HFFc6 (cell line): ENCODE measurements around the gene CNOT1. TPM values are rescaled to one million over a fixed set of nuclear protein-coding genes. Genes with fewer than 3 reads are reported as not detected.

Experiments
- DNase-seq: peaks from one replicate; pipeline ENCODE4 v3.0.0-alpha.2; 2018
- H3K27ac Mint-ChIP-seq: 2 replicates; pipeline ENCODE4 v1.8.0; 2020; ENCODE audit warnings: mild to moderate bottlenecking, mixed read lengths
- H3K27me3 Mint-ChIP-seq: 2 replicates; pipeline ENCODE4 v1.8.0; 2021; ENCODE audit warnings: mild to moderate bottlenecking, moderate library complexity, mixed read lengths; ENCODE audit not compliant: insufficient read depth
- H3K36me3 Mint-ChIP-seq: 2 replicates; pipeline ENCODE4 v1.8.0; 2021; ENCODE audit warnings: low read depth, mixed read lengths
- H3K4me1 Mint-ChIP-seq: 2 replicates; pipeline ENCODE4 v1.8.0; 2020; ENCODE audit warnings: low read depth, mixed read lengths
- H3K4me3 Mint-ChIP-seq: 2 replicates; pipeline ENCODE4 v1.8.0; 2020; ENCODE audit warnings: mild to moderate bottlenecking, moderate library complexity, mixed read lengths
- H3K9me3 Mint-ChIP-seq: 2 replicates; pipeline ENCODE4 v1.8.0; 2020; ENCODE audit warnings: mild to moderate bottlenecking, mixed read lengths
- CTCF ChIP-seq: fragments of 200-600 bp; sonication (generic); IDR thresholded peaks from 2 replicates; pipeline ENCODE4 v1.5.0; 2021; ENCODE audit warnings: antibody characterized with exemption, mild to moderate bottlenecking
- total RNA-seq, 6 experiments: library from RNA; stranded (reverse); fragmentation: NEBNext Ultra II Directional; extraction: Animal tissue kit (Norgen Biotek cat#: 25700); gene quantifications; 2 replicates in 1 of 6; 3 replicates in 5 of 6; pipeline ENCODE4 v1.2.3, GENCODE V29; 2021

The CNOT1 gene
- total RNA-seq, 6 experiments from 2014 or later, result 114 to 139 (median 121) TPM

GRCh38 chr16:58543685-58544084 lies 85.9 kb downstream of the CNOT1 start:
- Mint-ChIP-seq H3K36me3 (peaks cover 48% of the 10 kb centered on the region), H3K27ac (0 out of 2 replicates have a peak overlapping the region, but pooled peaks have one; percentile 33), H3K9me3 (no peaks in the 10 kb centered on the region), H3K27me3 (no peaks in the 10 kb centered on the region; the same call in 1 of the 2 replicates), H3K4me3 (no peak overlapping the region), H3K4me1 (peaks cover 8% of the 10 kb centered on the region; the same call in 1 of the 2 replicates)
- DNase-seq, result no peak
- TF ChIP-seq CTCF, result no peak

DNA sequence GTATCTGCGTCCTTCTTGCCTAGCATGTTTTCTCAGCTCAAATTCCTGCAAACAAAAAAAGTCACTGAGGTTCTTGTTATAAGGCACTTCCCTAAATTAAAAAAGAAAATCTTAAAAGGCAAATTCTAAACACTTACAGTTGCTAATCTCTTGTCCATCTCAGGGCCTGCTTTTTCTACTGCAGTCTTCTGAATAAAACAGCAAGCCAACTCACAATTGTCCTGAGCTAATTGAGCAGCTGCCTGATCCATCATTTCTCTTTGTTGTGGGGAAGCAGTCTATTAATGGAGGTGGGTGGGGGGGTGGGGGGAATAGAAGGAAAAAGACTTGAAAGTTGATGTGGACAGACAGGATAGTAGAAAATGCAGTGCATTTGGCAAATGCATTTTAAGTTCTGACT lies 87.3 kb downstream of the CNOT1 start:
- no peaks in the 10 kb centered on the region for H3K9me3 Mint-ChIP-seq
- no peak for TF ChIP-seq CTCF
- peaks cover 7% of the 10 kb centered on the region; the same call in 1 of the 2 replicates for H3K4me1 Mint-ChIP-seq
- DNase-seq, result no peak
- no peak overlapping the region for H3K4me3 Mint-ChIP-seq
- no peaks in the 10 kb centered on the region; the same call in 1 of the 2 replicates for H3K27me3 Mint-ChIP-seq
- H3K36me3 Mint-ChIP-seq, result peaks cover 59% of the 10 kb centered on the region
- no peak overlapping the region for H3K27ac Mint-ChIP-seq

GRCh38 chr16:58541711-58542110 lies 87.9 kb downstream of the CNOT1 start:
- DNase-seq, result no peak
- peaks cover 2% of the 10 kb centered on the region; the same call in 1 of the 2 replicates for H3K4me1 Mint-ChIP-seq
- no peak overlapping the region for H3K27ac Mint-ChIP-seq
- H3K27me3 Mint-ChIP-seq, result no peaks in the 10 kb centered on the region; the same call in 1 of the 2 replicates
- H3K9me3 Mint-ChIP-seq, result no peaks in the 10 kb centered on the region
- H3K36me3 Mint-ChIP-seq, result peaks cover 61% of the 10 kb centered on the region
- TF ChIP-seq CTCF, result no peak
- H3K4me3 Mint-ChIP-seq, result no peak overlapping the region

- H3K36me3 Mint-ChIP-seq, result peaks cover 55% of the 10 kb centered on the region
- no peaks in the 10 kb centered on the region for H3K4me1 Mint-ChIP-seq
- no peaks in the 10 kb centered on the region for H3K27me3 Mint-ChIP-seq
- no peaks in the 10 kb centered on the region for H3K9me3 Mint-ChIP-seq
- TF ChIP-seq CTCF, result no peak
- no peak for DNase-seq
- no peak overlapping the region for H3K27ac Mint-ChIP-seq
- H3K4me3 Mint-ChIP-seq, result no peak overlapping the region
Measured at GRCh38 chr16:58537124-58537906, 92.3 kb downstream of the CNOT1 start.

DNA sequence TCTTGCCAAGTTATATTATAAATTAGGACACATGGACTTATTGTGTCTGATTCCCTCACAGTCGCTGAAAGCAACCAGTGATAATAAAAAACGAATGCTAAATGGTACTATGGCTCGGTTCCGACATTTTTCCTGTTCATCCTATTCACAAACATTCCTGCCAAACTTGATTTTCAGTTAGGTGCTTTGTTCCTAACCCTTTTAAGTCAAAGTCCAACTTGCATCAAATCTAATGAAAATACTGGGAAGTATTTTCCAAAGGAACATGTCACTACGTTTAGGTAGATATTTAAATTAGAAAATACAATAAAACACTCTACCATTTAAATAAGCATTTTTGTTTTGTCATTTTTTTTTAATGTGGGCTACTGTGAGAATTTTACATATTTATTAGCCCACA lies 93.3 kb downstream of the CNOT1 start:
- no peak for DNase-seq
- Mint-ChIP-seq H3K36me3 (peaks cover 62% of the 10 kb centered on the region), H3K4me1 (no peaks in the 10 kb centered on the region), H3K27ac (no peak overlapping the region), H3K27me3 (no peaks in the 10 kb centered on the region), H3K4me3 (no peak overlapping the region), H3K9me3 (no peaks in the 10 kb centered on the region)
- TF ChIP-seq CTCF, result no peak
